ENCODE data around the gene HSBP1.

Gene HSBP1

GRCh38 chr16:83847371-83848225 is 39.8 kb downstream of the HSBP1 start:
- H3K27ac ChIP-seq, result no peak overlapping the region
- no peaks in the 10 kb centered on the region for H3K36me3 ChIP-seq (ENCODE audit: insufficient read depth, low read length)
- H3K9ac ChIP-seq (ENCODE audit: insufficient read length), result no peak overlapping the region
- no peak overlapping the region for H3K4me3 ChIP-seq
- TF ChIP-seq EZH2 (IDR thresholded peaks at IDR 0.05) (no peak), POLR2AphosphoS5 (IDR thresholded peaks at IDR 0.05; ENCODE audit: borderline replicate concordance, low read depth, low read length) (no peak), FOXP2 (optimal IDR thresholded peaks at IDR 0.05; ENCODE audit: control extremely low read depth, extremely low read length, insufficient read depth) (no peak)
- DNase-seq (ENCODE audit: low read depth, low spot score), result no peak
- H3K9me3 ChIP-seq (ENCODE audit: low read depth, low read length), result no peaks in the 10 kb centered on the region

- no peak for TF ChIP-seq EZH2 (IDR thresholded peaks at IDR 0.05)
- no peak for TF ChIP-seq FOXP2 (optimal IDR thresholded peaks at IDR 0.05; ENCODE audit: control extremely low read depth, extremely low read length, insufficient read depth)
- no peak for TF ChIP-seq POLR2AphosphoS5 (IDR thresholded peaks at IDR 0.05; ENCODE audit: borderline replicate concordance, low read depth, low read length)
- no peak for DNase-seq (ENCODE audit: low read depth, low spot score)
- Histone ChIP-seq H3K36me3 (ENCODE audit: insufficient read depth, low read length) (no peaks in the 10 kb centered on the region), H3K4me3 (no peak overlapping the region), H3K27ac (no peak overlapping the region), H3K9ac (ENCODE audit: insufficient read length) (no peak overlapping the region), H3K9me3 (ENCODE audit: low read depth, low read length) (no peaks in the 10 kb centered on the region)
Observed at GRCh38 chr16:83849421-83849820, 41.6 kb downstream of the HSBP1 start.

- Histone ChIP-seq H3K9ac (ENCODE audit: insufficient read length) (no peak overlapping the region), H3K27ac (no peak overlapping the region), H3K36me3 (ENCODE audit: insufficient read depth, low read length) (no peaks in the 10 kb centered on the region), H3K9me3 (ENCODE audit: low read depth, low read length) (no peaks in the 10 kb centered on the region), H3K4me3 (no peak overlapping the region)
- TF ChIP-seq FOXP2 (optimal IDR thresholded peaks at IDR 0.05; ENCODE audit: control extremely low read depth, extremely low read length, insufficient read depth) (no peak), POLR2AphosphoS5 (IDR thresholded peaks at IDR 0.05; ENCODE audit: borderline replicate concordance, low read depth, low read length) (no peak), EZH2 (IDR thresholded peaks at IDR 0.05) (no peak)
- DNase-seq (ENCODE audit: low read depth, low spot score), result no peak
Observed at GRCh38 chr16:83850947-83851346, 43.2 kb downstream of the HSBP1 start.

GRCh38 chr16:83851473-83851872 is 43.7 kb downstream of the HSBP1 start:
- Histone ChIP-seq H3K4me3 (no peak overlapping the region), H3K27ac (no peak overlapping the region), H3K9ac (ENCODE audit: insufficient read length) (no peak overlapping the region), H3K36me3 (ENCODE audit: insufficient read depth, low read length) (no peaks in the 10 kb centered on the region), H3K9me3 (ENCODE audit: low read depth, low read length) (no peaks in the 10 kb centered on the region)
- no peak for DNase-seq (ENCODE audit: low read depth, low spot score)
- no peak for TF ChIP-seq FOXP2 (optimal IDR thresholded peaks at IDR 0.05; ENCODE audit: control extremely low read depth, extremely low read length, insufficient read depth)
- no peak for TF ChIP-seq EZH2 (IDR thresholded peaks at IDR 0.05)
- TF ChIP-seq POLR2AphosphoS5 (IDR thresholded peaks at IDR 0.05; ENCODE audit: borderline replicate concordance, low read depth, low read length), result no peak

GRCh38 chr16:83852774-83853173 is 45.0 kb downstream of the HSBP1 start:
- TF ChIP-seq EZH2 (IDR thresholded peaks at IDR 0.05), result no peak
- no peak for TF ChIP-seq POLR2AphosphoS5 (IDR thresholded peaks at IDR 0.05; ENCODE audit: borderline replicate concordance, low read depth, low read length)
- TF ChIP-seq FOXP2 (optimal IDR thresholded peaks at IDR 0.05; ENCODE audit: control extremely low read depth, extremely low read length, insufficient read depth), result no peak
- no peaks in the 10 kb centered on the region for H3K36me3 ChIP-seq (ENCODE audit: insufficient read depth, low read length)
- no peak for DNase-seq (ENCODE audit: low read depth, low spot score)
- no peak overlapping the region for H3K27ac ChIP-seq
- H3K9ac ChIP-seq (ENCODE audit: insufficient read length), result no peak overlapping the region
- H3K9me3 ChIP-seq (ENCODE audit: low read depth, low read length), result no peaks in the 10 kb centered on the region
- H3K4me3 ChIP-seq, result no peak overlapping the region

GRCh38 chr16:83853834-83854233 is 46.1 kb downstream of the HSBP1 start:
- DNase-seq (ENCODE audit: low read depth, low spot score), result no peak
- no peaks in the 10 kb centered on the region for H3K36me3 ChIP-seq (ENCODE audit: insufficient read depth, low read length)
- TF ChIP-seq FOXP2 (optimal IDR thresholded peaks at IDR 0.05; ENCODE audit: control extremely low read depth, extremely low read length, insufficient read depth), result no peak
- TF ChIP-seq POLR2AphosphoS5 (IDR thresholded peaks at IDR 0.05; ENCODE audit: borderline replicate concordance, low read depth, low read length), result no peak
- TF ChIP-seq EZH2 (IDR thresholded peaks at IDR 0.05), result no peak

GRCh38 chr16:83854420-83854819 is 46.6 kb downstream of the HSBP1 start:
- TF ChIP-seq EZH2 (IDR thresholded peaks at IDR 0.05), result no peak
- TF ChIP-seq POLR2AphosphoS5 (IDR thresholded peaks at IDR 0.05; ENCODE audit: borderline replicate concordance, low read depth, low read length), result no peak
- TF ChIP-seq FOXP2 (optimal IDR thresholded peaks at IDR 0.05; ENCODE audit: control extremely low read depth, extremely low read length, insufficient read depth), result no peak
- Histone ChIP-seq H3K9me3 (ENCODE audit: low read depth, low read length) (no peaks in the 10 kb centered on the region), H3K36me3 (ENCODE audit: insufficient read depth, low read length) (no peaks in the 10 kb centered on the region), H3K9ac (ENCODE audit: insufficient read length) (no peak overlapping the region), H3K27ac (no peak overlapping the region), H3K4me3 (no peak overlapping the region)
- no peak for DNase-seq (ENCODE audit: low read depth, low spot score)

More at GRCh38 chr16:83853834-83854233, 46.1 kb downstream of the HSBP1 start:
- no peak overlapping the region for H3K4me3 ChIP-seq
- H3K9ac ChIP-seq (ENCODE audit: insufficient read length), result no peak overlapping the region
- H3K9me3 ChIP-seq (ENCODE audit: low read depth, low read length), result no peaks in the 10 kb centered on the region
- H3K27ac ChIP-seq, result no peak overlapping the region

GRCh38 chr16:83856792-83857191 is 49.0 kb downstream of the HSBP1 start:
- Histone ChIP-seq H3K9me3 (ENCODE audit: low read depth, low read length) (no peaks in the 10 kb centered on the region), H3K9ac (ENCODE audit: insufficient read length) (no peak overlapping the region), H3K4me3 (no peak overlapping the region), H3K27ac (no peak overlapping the region), H3K36me3 (ENCODE audit: insufficient read depth, low read length) (no peaks in the 10 kb centered on the region)
- TF ChIP-seq POLR2AphosphoS5 (IDR thresholded peaks at IDR 0.05; ENCODE audit: borderline replicate concordance, low read depth, low read length), result no peak
- no peak for TF ChIP-seq FOXP2 (optimal IDR thresholded peaks at IDR 0.05; ENCODE audit: control extremely low read depth, extremely low read length, insufficient read depth)
- TF ChIP-seq EZH2 (IDR thresholded peaks at IDR 0.05), result no peak
- DNase-seq (ENCODE audit: low read depth, low spot score), result no peak
